Thyroid gland (tissue), 4 donors: ENCODE data around the gene USP13.

Experiments
- CTCF ChIP-seq, 6 experiments: fragments of 200-600 bp in 3 of 6; fragments of 450-650 bp in 3 of 6; sonication (generic) in 3 of 6; IDR thresholded peaks; one replicate each; pipeline ENCODE4 v1.5.1; 2016 to 2019; ENCODE audit warnings: antibody characterized with exemption in 6 of 6, mild to moderate bottlenecking in 2 of 6, inconsistent platforms in 1 of 6, moderate library complexity in 1 of 6
- POLR2A ChIP-seq, 2 donors: fragments of 450-650 bp; IDR thresholded peaks; one replicate each; pipeline ENCODE4 v1.6.1; 2017; ENCODE audit warnings: antibody characterized with exemption in 2 of 2, mild to moderate bottlenecking in 2 of 2, moderate library complexity in 1 of 2

DNA sequence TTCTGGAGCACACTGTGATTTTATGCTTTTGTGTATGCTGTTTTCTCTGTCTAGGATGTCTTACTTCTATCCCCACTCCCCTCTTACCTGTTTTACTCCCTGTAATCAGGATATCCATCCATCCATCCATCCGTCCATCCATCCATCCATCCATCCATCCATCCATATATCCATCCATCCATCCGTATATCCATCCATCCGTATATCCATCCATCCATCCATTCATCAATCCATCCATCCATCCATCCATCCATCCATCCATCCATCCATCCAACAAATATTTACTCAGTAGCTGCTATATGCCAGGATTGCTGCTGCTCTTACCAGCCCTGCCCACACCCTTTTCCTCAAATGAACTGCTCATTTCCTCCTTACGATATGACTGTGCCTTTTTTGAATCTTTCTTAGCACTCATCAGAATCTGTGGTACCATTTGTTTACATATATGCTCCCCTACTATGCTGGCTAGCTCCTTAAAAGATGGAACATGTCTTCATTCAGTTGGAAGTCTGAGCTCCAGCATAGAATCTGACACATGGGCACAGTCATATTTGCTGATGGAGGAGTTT lies 35.2 kb downstream of the USP13 start:
- TF ChIP-seq CTCF (IDR thresholded peaks at IDR 0.05) (no peak), POLR2A (IDR thresholded peaks at IDR 0.05) (no peak)
